Measurements from ENCODE around the gene TMEM222. TPM values are rescaled to one million over a fixed set of nuclear protein-coding genes. Genes with fewer than 3 reads are reported as not detected.
A peak's percentile ranks its signal among the peaks of the same experiment; 100 is the strongest.

TMEM222 gene
- total and polyA plus RNA-seq, 2 of the 4 experiments (the other 2 are of a cell fraction): 19.9 to 54.1 TPM

DNA sequence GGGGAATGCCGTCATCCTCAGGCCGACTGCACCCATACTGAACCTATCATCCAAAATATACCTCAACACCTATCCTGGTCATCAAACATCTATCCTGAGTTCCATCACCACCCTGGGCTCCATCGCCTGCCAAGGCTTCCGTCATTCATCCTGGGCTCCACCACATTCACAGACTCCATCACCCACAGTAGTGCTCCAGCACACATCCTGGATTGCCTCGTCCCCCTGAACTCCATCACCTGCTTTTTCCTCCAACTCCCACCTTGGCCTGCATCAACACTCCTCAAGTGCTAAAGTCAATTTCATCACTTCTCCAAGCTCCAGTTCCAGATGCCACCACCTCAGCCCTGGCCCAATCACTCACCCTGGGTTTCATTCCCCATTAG lies 37.0 kb downstream of the TMEM222 start:
- Histone ChIP-seq H2BK120ac (ENCODE audit: low read depth, low read length) (no peak overlapping the region), H2AFZ (replicated peaks; ENCODE audit: low read length, poor library complexity) (no peak overlapping the region), H2BK20ac (ENCODE audit: low read depth, low read length) (no peak overlapping the region), H2BK15ac (ENCODE audit: low read depth, low read length) (no peak overlapping the region), H4K5ac (ENCODE audit: low read depth, low read length) (no peak overlapping the region), H3K56ac (ENCODE audit: extremely low read depth, insufficient read depth, low read length) (no peak overlapping the region), H3K4me2 (ENCODE audit: low read depth, low read length) (no peak overlapping the region), H3K9me1 (ENCODE audit: insufficient read depth, low read length) (no peaks in the 10 kb centered on the region), H3K79me1 (ENCODE audit: low read depth in 1 of 2, low read length in 2 of 2) (no peaks in the 10 kb centered on the region; a peak in 1 of 4 replicates), H3K27me3 (ENCODE audit: control insufficient read depth, insufficient read depth, low read length) (no peaks in the 10 kb centered on the region), H4K8ac (ENCODE audit: low read depth in 2 of 2, low read length in 2 of 2) (no peak overlapping the region), H3K23ac (ENCODE audit: low read depth, low read length) (no peak overlapping the region), H4K91ac (ENCODE audit: insufficient read depth, low read depth, low read length) (no peak overlapping the region), H3K18ac (ENCODE audit: low read depth, low read length) (no peak overlapping the region), H2AK5ac (ENCODE audit: low read depth, low read length) (no peak overlapping the region), H3K27ac (ENCODE audit: insufficient read depth, low read length) (no peak overlapping the region), H3K14ac (replicated peaks; ENCODE audit: low read depth, low read length) (no peak overlapping the region), H4K20me1 (ENCODE audit: insufficient read depth, low read length) (no peaks in the 10 kb centered on the region), H3K4me1 (ENCODE audit: control insufficient read depth, insufficient read depth, low read length) (no peaks in the 10 kb centered on the region), H3K9ac (ENCODE audit: low read depth, low read length) (no peak overlapping the region), H2AK9ac (replicated peaks; ENCODE audit: low read depth, low read length, poor library complexity) (peak overlapping the region; percentile 90), H3K36me3 (ENCODE audit: control insufficient read depth, insufficient read depth, low read length) (peaks cover 55% of the 10 kb centered on the region), H3K4me3 (ENCODE audit: insufficient read depth, low read depth, low read length) (no peak overlapping the region), H2BK5ac (ENCODE audit: low read depth, low read length, poor library complexity, severe bottlenecking) (no peak overlapping the region), H3K9me3 (ENCODE audit: control insufficient read depth, insufficient read depth, low read length) (no peaks in the 10 kb centered on the region), H3K4ac (ENCODE audit: low read depth, low read length) (no peak overlapping the region)
- in situ Hi-C loops (cut with MboI; ENCODE audit: low sequenced_read_pairs): no loop called here
- ATAC-seq (ENCODE audit: low read depth) (no peak), DNase-seq (no peak)
- BruUV-seq (replicated peaks): no TSS peak
- dilution Hi-C loops (cut with HindIII; ENCODE audit: low sequenced_read_pairs, unreplicated experiment): no loop called here
- CTCF ChIA-PET: interaction anchor here (1.2 kb wide), 1 partner anchor 27 kb away, joined by 3 read pairs; no protein-coding TSS in a partner anchor
- TF ChIP-seq MXI1 (IDR thresholded peaks at IDR 0.05; ENCODE audit: borderline replicate concordance, low read depth, low read length) (no peak), RFX5 (IDR thresholded peaks at IDR 0.05; ENCODE audit: low read depth, low read length) (no peak), CEBPB (IDR thresholded peaks at IDR 0.05; ENCODE audit: low read depth, low read length) (no peak), MAZ (IDR thresholded peaks at IDR 0.05; ENCODE audit: borderline replicate concordance, low read depth, low read length) (no peak), RCOR1 (IDR thresholded peaks at IDR 0.05; ENCODE audit: insufficient replicate concordance, low read length) (no peak), CHD1 (IDR thresholded peaks at IDR 0.05; ENCODE audit: low read depth, low read length) (no peak), BHLHE40 (IDR thresholded peaks at IDR 0.05; ENCODE audit: low read depth, low read length) (no peak), MAFK (IDR thresholded peaks at IDR 0.05; ENCODE audit: low read depth, low read length) (no peak), RAD21 (IDR thresholded peaks at IDR 0.05; ENCODE audit: low read length) (no peak), ELK1 (IDR thresholded peaks at IDR 0.05; ENCODE audit: borderline replicate concordance, low read depth, low read length) (no peak), SMC3 (IDR thresholded peaks at IDR 0.05; ENCODE audit: low read depth, low read length) (no peak), NFE2L2 (IDR thresholded peaks at IDR 0.05; ENCODE audit: low read depth, low read length) (no peak)
- TF ChIP-seq, protein P1, sequence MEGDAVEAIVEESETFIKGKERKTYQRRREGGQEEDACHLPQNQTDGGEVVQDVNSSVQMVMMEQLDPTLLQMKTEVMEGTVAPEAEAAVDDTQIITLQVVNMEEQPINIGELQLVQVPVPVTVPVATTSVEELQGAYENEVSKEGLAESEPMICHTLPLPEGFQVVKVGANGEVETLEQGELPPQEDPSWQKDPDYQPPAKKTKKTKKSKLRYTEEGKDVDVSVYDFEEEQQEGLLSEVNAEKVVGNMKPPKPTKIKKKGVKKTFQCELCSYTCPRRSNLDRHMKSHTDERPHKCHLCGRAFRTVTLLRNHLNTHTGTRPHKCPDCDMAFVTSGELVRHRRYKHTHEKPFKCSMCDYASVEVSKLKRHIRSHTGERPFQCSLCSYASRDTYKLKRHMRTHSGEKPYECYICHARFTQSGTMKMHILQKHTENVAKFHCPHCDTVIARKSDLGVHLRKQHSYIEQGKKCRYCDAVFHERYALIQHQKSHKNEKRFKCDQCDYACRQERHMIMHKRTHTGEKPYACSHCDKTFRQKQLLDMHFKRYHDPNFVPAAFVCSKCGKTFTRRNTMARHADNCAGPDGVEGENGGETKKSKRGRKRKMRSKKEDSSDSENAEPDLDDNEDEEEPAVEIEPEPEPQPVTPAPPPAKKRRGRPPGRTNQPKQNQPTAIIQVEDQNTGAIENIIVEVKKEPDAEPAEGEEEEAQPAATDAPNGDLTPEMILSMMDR (conservative IDR thresholded peaks at IDR 0.05; ENCODE audit: low read depth, low read length): no peak
- POLR2A ChIA-PET (ENCODE audit: unreplicated experiment): no interaction called here
- whole genome bisulfite sequencing, 2 experiments (ENCODE audit: extremely low coverage in 2 of 2, insufficient read length in 1 of 2): 100% methylated on average over 5 of the region's 5 CpGs; no CpG with 5 or more reads in 1 of the 2 experiments
- intact Hi-C loops (cut with micrococcal nuclease): no loop called here

Measured in IMR-90 (cell line).